Glutamatergic neuron (in vitro differentiated cells): Measurements from ENCODE around the gene HADHA. TPM values are rescaled to one million over a fixed set of nuclear protein-coding genes. Genes with fewer than 3 reads are reported as not detected.

ENCODE experiments used
- DNase-seq: peaks from one replicate; pipeline ENCODE4 v3.0.0; 2022
- H3K27ac Mint-ChIP-seq: one replicate; pipeline ENCODE4 v1.8.0; 2020; ENCODE audit warnings: mild to moderate bottlenecking, mixed read lengths, inconsistent platforms; ENCODE audit not compliant: unreplicated experiment
- H3K27me3 Mint-ChIP-seq: one replicate; pipeline ENCODE4 v1.8.0; 2020; ENCODE audit warnings: mild to moderate bottlenecking, moderate library complexity, mixed read lengths, inconsistent platforms; ENCODE audit not compliant: unreplicated experiment
- H3K36me3 Mint-ChIP-seq: one replicate; pipeline ENCODE4 v1.8.0; 2020; ENCODE audit warnings: mild to moderate bottlenecking, mixed read lengths, inconsistent platforms; ENCODE audit not compliant: unreplicated experiment
- H3K4me1 Mint-ChIP-seq: one replicate; pipeline ENCODE4 v1.8.0; 2020; ENCODE audit warnings: mild to moderate bottlenecking, low read depth, mixed read lengths, inconsistent platforms; ENCODE audit not compliant: unreplicated experiment
- H3K4me3 Mint-ChIP-seq: one replicate; pipeline ENCODE4 v1.8.0; 2020; ENCODE audit warnings: mild to moderate bottlenecking, mixed read lengths, inconsistent platforms; ENCODE audit not compliant: unreplicated experiment
- H3K9me3 Mint-ChIP-seq: one replicate; pipeline ENCODE4 v1.8.0; 2020; ENCODE audit warnings: mild to moderate bottlenecking, moderate library complexity, mixed read lengths, inconsistent platforms; ENCODE audit not compliant: unreplicated experiment
- long read RNA-seq: library from polyadenylated mRNA; unstranded; transcript quantifications from one replicate; pipeline ENCODE4 v2.0.0, GENCODE V29; 2020; ENCODE audit not compliant: unreplicated experiment
- total RNA-seq: library from RNA; stranded (reverse); fragmentation: NEBNext Ultra II Directional; extraction: Animal tissue kit (Norgen Biotek cat#: 25700); gene quantifications from one replicate; pipeline ENCODE4 v1.2.1, GENCODE V29; 2021; ENCODE audit not compliant: unreplicated experiment
- TF ChIP-seq, protein P1 (sequence below): fragments of 200-600 bp; sonication (generic); IDR thresholded peaks from one replicate; pipeline ENCODE4 v1.5.0; 2021; ENCODE audit not compliant: partially characterized antibody, unreplicated experiment

HADHA gene
- total RNA-seq = 89.8 TPM
- long read RNA-seq, transcript HADHA-201 (20 exons, 3,037 nt) = major isoform, 87 of 109 reads
- long read RNA-seq, partial matches to known transcripts = 14 of 109 reads
- long read RNA-seq, other reads (novel, unspliced or antisense) = 4 of 109 reads

DNA sequence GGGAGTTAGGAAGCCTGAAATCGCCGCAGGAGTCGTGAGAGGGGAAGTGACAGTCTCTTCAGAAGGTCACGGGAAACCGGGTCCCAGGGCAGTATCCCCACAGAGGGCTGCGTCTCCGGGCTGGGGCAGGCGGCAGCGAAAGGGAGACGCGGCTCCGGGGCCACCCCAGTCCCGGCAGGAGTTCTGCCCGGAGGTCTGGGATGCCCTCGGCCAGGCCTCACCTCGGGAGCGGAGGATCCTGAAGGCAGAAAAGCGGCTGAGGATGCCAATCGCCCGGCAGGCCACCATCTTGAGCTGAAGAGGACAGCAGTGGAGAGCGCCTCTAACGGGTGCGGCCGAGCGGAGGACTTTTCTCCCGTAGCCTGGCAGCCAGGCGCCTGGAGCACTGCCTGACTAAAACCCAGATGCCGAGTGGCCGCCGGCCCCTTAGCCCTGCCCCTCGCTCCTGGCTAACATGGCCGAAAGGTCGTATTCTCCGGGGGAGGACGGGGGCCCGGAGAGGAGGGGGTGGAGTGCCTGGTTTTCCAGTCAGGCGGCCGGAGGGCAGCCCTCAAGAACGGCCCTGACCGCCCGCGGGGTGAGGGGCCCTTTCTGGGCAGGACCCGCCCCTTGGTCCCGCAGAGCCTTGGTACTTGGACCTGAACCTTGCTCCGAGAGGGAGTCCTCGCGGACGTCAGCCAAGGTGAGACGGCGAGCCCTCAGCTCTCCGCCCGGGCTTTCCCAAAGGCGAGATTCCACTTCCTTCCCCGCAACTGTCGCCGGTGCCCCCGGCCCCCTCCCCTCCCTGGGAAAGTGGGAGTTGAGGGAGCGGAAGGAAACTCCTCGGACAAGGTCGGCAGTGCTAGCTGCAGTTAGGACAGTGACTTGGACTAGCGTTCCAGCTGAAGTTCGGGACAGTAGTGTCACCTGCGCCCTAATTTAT is at the start of gene HADHA, which contains the start of gene HADHB:
HADHA (minus strand) TSS at position 324 of the 922 bp plus-strand sequence; CDS start at position 288, 36 bp downstream.
HADHB (plus strand) TSS at position 631 of the 922 bp plus-strand sequence. CDS start 9,316 bp downstream, outside the sequence.
- Mint-ChIP-seq H3K9me3 (peaks cover 5% of the 10 kb centered on the region), H3K27me3 (no peaks in the 10 kb centered on the region), H3K4me1 (peaks cover 9% of the 10 kb centered on the region), H3K4me3 (peak within 1 kb of the TSS; percentile 96), H3K36me3 (no peaks in the 10 kb centered on the region), H3K27ac (peak within 1 kb of the TSS; percentile 93)
- peak; percentile 92 for DNase-seq
- TF ChIP-seq, protein P1, sequence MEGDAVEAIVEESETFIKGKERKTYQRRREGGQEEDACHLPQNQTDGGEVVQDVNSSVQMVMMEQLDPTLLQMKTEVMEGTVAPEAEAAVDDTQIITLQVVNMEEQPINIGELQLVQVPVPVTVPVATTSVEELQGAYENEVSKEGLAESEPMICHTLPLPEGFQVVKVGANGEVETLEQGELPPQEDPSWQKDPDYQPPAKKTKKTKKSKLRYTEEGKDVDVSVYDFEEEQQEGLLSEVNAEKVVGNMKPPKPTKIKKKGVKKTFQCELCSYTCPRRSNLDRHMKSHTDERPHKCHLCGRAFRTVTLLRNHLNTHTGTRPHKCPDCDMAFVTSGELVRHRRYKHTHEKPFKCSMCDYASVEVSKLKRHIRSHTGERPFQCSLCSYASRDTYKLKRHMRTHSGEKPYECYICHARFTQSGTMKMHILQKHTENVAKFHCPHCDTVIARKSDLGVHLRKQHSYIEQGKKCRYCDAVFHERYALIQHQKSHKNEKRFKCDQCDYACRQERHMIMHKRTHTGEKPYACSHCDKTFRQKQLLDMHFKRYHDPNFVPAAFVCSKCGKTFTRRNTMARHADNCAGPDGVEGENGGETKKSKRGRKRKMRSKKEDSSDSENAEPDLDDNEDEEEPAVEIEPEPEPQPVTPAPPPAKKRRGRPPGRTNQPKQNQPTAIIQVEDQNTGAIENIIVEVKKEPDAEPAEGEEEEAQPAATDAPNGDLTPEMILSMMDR = no peak

DNA sequence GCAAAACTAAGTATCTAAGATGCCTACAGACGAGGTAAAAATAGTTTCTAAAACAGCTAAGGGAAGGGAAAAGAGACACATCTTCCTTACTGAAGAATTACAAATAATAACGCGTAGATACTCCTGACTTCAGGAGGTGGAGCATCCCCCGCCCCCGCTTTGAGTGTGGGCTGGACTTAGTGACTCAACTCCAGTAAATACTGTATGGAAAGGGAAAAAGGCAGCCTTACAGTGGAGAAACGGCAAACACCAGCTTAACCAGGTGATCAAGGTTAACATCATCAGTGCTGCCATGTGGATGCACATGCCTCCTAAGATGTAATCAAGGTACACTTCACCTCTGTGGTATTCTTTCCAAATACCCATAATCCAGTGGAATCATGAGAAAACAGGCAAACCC is 48.2 kb upstream of the HADHA start:
- DNase-seq = no peak
- H3K27me3 Mint-ChIP-seq = peaks cover 2% of the 10 kb centered on the region
- no peaks in the 10 kb centered on the region for H3K36me3 Mint-ChIP-seq
- H3K27ac Mint-ChIP-seq = no peak overlapping the region
- no peak overlapping the region for H3K4me3 Mint-ChIP-seq
- H3K4me1 Mint-ChIP-seq = peaks cover 3% of the 10 kb centered on the region
- H3K9me3 Mint-ChIP-seq = peaks cover 2% of the 10 kb centered on the region
- TF ChIP-seq, protein P1 = no peak

DNA sequence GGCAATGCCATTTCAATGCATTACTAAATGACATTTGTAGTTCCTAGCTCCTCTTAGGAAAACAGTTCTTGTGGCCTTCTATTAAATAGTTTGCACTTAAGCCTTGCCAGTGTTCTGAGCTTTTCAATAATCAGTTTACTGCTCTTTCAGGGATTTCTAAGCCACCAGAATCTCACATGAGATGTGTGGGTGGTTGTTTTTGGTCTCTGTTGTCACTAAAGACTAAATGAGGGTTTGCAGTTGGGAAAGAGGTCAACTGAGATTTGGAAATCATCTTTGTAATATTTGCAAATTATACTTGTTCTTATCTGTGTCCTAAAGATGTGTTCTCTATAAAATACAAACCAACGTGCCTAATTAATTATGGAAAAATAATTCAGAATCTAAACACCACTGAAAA is 45.6 kb upstream of the HADHA start:
- DNase-seq = no peak
- H3K36me3 Mint-ChIP-seq = no peaks in the 10 kb centered on the region

DNA sequence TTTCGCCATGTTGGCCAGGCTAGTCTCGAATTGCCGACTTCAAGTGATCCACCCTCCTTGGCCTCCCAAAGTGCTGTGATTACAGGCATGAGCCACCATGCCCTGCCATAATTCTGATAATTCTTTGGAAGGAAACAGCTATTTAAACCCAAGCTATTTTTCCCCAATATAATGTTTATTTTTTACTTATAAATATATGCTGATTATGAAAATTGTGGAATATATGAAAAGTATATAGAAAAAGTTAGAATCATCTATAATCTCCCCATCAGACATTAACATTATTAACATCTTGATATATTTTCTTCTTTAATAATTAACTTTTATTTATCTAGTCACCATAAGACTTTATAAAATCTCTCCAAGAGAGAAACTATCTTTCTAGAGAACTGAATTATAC is 41.5 kb upstream of the HADHA start:
- H3K4me1 Mint-ChIP-seq = no peaks in the 10 kb centered on the region
- TF ChIP-seq, protein P1 = no peak
- no peaks in the 10 kb centered on the region for H3K36me3 Mint-ChIP-seq
- no peak overlapping the region for H3K4me3 Mint-ChIP-seq
- no peaks in the 10 kb centered on the region for H3K9me3 Mint-ChIP-seq
- H3K27ac Mint-ChIP-seq = no peak overlapping the region
- no peaks in the 10 kb centered on the region for H3K27me3 Mint-ChIP-seq
- no peak for DNase-seq

More for the DNA sequence above, 45.6 kb upstream of the HADHA start:
- TF ChIP-seq, protein P1 = no peak
- peaks cover 2% of the 10 kb centered on the region for H3K9me3 Mint-ChIP-seq
- no peaks in the 10 kb centered on the region for H3K4me1 Mint-ChIP-seq
- H3K27me3 Mint-ChIP-seq = no peaks in the 10 kb centered on the region
- H3K27ac Mint-ChIP-seq = no peak overlapping the region
- no peak overlapping the region for H3K4me3 Mint-ChIP-seq

DNA sequence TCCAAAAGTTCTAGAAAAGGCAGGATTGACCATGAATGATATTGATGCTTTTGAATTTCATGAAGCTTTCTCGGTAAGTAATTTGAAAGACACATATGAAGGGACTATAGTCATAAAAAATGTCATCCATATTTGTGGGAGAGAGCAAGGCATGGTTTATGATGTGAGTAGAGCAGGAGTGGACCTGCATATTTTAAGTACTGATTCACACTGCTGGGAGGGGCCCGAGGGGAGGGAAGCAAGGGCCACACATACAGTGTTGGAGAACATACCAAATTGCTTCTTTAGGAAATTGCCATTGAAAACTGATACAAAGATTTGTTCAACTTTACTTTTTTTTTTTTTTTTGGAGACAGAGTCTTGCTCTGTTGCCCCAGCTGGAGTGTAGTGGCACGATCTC is 39.7 kb upstream of the HADHA start:
- no peak overlapping the region for H3K27ac Mint-ChIP-seq
- no peaks in the 10 kb centered on the region for H3K27me3 Mint-ChIP-seq
- H3K36me3 Mint-ChIP-seq = no peaks in the 10 kb centered on the region
- DNase-seq = no peak
- H3K4me1 Mint-ChIP-seq = peaks cover 4% of the 10 kb centered on the region
- no peaks in the 10 kb centered on the region for H3K9me3 Mint-ChIP-seq
- TF ChIP-seq, protein P1 = no peak
- H3K4me3 Mint-ChIP-seq = no peak overlapping the region
